HAP-1 (cell line): ENCODE data around the gene EPS8.
A peak's percentile ranks its signal among the peaks of the same experiment; 100 is the strongest.

Source experiments
- DNase-seq, 2 experiments: peaks; one replicate each; pipeline ENCODE4 v3.0.0-alpha.2; 2016 to 2020; ENCODE audit warnings: low spot score in 2 of 2
- H3K27me3 ChIP-seq: fragments of 250-450 bp; sonication (Bioruptor Pico); 2 replicates; pipeline ENCODE4 v1.5.1; 2020; ENCODE audit warnings: low read depth, mild to moderate bottlenecking, moderate library complexity
- H3K36me3 ChIP-seq: fragments of 250-450 bp; sonication (Bioruptor Pico); replicated peaks from 2 replicates; pipeline ENCODE4 v1.5.1; 2020; ENCODE audit warnings: mild to moderate bottlenecking
- H3K4me1 ChIP-seq: fragments of 250-450 bp; sonication (Bioruptor Pico); 2 replicates; pipeline ENCODE4 v1.5.1; 2020; ENCODE audit warnings: mild to moderate bottlenecking
- H3K4me3 ChIP-seq: fragments of 250-450 bp; sonication (Bioruptor Pico); 2 replicates; pipeline ENCODE4 v1.5.1; 2020; ENCODE audit warnings: mild to moderate bottlenecking, moderate library complexity
- H3K9me3 ChIP-seq: fragments of 250-450 bp; sonication (Bioruptor Pico); 2 replicates; pipeline ENCODE4 v1.5.1; 2020; ENCODE audit warnings: mild to moderate bottlenecking, moderate library complexity
- in situ Hi-C: fragments of 300-500 bp; cut with MboI; formaldehyde crosslinking; loops from 3 replicates; pipeline ENCODE4 v1.14.3; 2020; ENCODE audit warnings: low sequenced_read_pairs, inconsistent platforms, mixed read lengths

EPS8 gene

GRCh38 chr12:15815730-15816129 lies 26.5 kb upstream of the EPS8 start:
- DNase-seq: no peak
- H3K27me3 ChIP-seq: no peaks in the 10 kb centered on the region; the same call in 1 of the 2 replicates
- H3K36me3 ChIP-seq: no peaks in the 10 kb centered on the region
- no peaks in the 10 kb centered on the region for H3K4me1 ChIP-seq
- no peak overlapping the region for H3K4me3 ChIP-seq
- in situ Hi-C loops: no loop called here
- no peaks in the 10 kb centered on the region for H3K9me3 ChIP-seq

DNA sequence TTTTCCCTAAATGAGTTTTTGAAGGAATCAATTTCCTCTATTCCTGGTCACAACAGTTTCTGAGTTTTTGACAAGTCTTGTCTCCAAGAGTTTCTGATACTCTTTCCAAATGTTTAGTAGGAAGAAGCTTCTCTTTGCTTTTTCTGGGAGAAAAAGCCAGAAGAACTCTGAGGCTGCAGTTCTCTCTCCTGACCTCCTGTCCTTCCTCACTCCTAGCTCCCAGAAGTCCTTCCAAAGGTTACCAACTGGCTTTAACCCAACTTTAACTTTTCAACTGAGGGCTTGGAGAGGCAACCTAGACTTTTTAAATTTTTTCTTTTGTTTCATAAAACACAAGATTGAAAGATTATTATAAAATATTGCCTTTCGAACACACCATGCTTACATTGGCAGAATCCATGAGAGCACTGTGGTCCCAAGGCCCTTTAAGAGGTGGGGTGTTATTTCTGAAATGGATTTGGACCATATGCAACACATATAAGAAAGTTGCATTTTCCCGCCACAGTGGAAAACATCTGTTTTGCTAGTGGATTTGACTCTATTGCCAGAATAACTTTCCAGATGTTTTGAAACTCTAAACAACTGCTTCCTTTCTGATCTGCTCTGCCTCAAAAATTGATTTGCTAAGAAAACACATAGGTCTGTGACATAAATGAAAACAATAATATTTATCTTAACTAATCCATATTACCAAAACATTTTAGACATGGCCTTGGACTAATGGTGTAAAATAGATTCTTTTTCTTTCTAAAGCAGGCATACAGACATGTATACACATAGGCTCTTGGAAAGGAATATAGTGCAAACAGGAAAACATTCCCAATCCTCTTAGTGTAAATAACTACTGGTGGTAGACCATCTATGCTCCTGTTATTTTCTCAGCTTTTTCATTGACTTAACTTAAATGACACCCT lies 22.3 kb upstream of the EPS8 start:
- Histone ChIP-seq H3K27me3 (no peaks in the 10 kb centered on the region), H3K36me3 (no peaks in the 10 kb centered on the region), H3K9me3 (no peaks in the 10 kb centered on the region), H3K4me1 (no peaks in the 10 kb centered on the region), H3K4me3 (no peak overlapping the region)
- DNase-seq: no peak
- in situ Hi-C loops: no loop called here

GRCh38 chr12:15808652-15809051 lies 19.5 kb upstream of the EPS8 start:
- no peak overlapping the region for H3K4me3 ChIP-seq
- no peak for DNase-seq
- in situ Hi-C loops: no loop called here
- H3K4me1 ChIP-seq: no peaks in the 10 kb centered on the region
- H3K9me3 ChIP-seq: no peaks in the 10 kb centered on the region
- no peaks in the 10 kb centered on the region for H3K36me3 ChIP-seq
- H3K27me3 ChIP-seq: no peaks in the 10 kb centered on the region

GRCh38 chr12:15808250-15808649 lies 19.1 kb upstream of the EPS8 start:
- no peak overlapping the region for H3K4me3 ChIP-seq
- no peaks in the 10 kb centered on the region for H3K4me1 ChIP-seq
- in situ Hi-C loops: no loop called here
- no peak for DNase-seq
- no peaks in the 10 kb centered on the region for H3K36me3 ChIP-seq
- H3K27me3 ChIP-seq: no peaks in the 10 kb centered on the region
- no peaks in the 10 kb centered on the region for H3K9me3 ChIP-seq

DNA sequence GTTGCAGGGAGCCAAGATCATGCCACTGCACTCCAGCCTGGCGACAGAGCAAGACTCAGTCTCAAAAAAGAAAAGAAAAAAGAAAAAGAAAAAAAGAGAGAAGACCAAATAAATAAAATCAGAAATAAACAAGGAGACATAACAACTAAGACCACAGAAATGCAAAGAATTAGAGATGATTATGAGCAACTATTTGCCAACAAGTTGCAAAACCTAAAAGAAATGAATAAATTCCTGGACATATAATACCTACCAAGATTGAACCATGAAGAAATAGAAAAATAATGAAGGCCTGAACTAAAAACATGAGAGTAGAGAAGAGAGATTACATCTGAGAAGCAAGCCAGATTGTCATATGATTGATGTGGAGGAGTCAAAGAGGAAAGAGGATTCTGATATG lies 17.6 kb upstream of the EPS8 start:
- Histone ChIP-seq H3K4me1 (no peaks in the 10 kb centered on the region), H3K9me3 (no peaks in the 10 kb centered on the region), H3K4me3 (no peak overlapping the region), H3K27me3 (no peaks in the 10 kb centered on the region), H3K36me3 (no peaks in the 10 kb centered on the region)
- DNase-seq: no peak
- in situ Hi-C loops: no loop called here

DNA sequence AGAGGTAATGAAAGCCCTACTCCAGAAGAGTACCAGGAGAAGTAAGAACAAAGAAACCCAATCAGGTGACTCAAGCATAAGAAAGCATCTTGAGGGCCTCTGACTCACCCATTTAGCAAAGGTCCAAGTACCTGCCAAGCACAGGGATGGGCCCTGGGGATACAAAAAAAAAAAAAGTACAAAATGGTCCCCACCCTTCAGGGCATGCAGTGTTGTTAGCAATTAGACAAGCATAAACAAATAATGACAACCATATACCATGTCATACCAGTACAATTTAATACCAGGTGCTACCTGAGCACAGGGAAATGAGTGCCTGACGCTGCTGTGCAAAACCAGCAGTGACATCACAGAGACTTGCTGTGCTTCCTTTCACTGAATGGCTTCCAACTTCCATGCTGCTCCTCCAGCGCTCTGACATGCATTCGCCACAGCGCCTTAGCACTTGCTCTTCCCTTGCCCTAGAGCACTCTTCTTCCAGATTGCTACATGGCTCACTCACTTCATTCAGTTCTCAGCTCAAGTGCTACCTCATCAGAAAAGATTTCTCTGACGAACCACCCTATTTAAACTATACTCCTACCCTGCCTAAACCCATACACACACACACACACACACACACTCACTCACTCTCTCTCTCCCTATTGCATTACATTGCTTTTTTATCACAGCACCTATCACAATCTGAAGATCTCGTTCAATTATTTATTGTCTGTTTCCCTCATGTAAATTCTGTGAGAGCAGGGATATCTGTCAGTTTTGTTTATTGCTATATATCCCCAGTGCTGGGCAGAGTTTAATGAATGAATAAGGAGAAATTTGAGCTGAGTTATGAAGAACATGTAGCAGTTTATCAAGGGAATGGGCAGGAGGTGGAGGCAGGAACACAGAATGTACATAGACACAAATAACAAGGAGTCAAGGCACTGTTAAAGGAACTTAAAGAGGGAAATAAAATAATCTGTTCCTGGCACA lies 12.9 kb upstream of the EPS8 start:
- H3K4me1 ChIP-seq: no peaks in the 10 kb centered on the region
- no peak for DNase-seq
- in situ Hi-C loops: no loop called here
- H3K27me3 ChIP-seq: peaks cover 7% of the 10 kb centered on the region; the same call in 1 of the 2 replicates
- no peak overlapping the region for H3K4me3 ChIP-seq
- no peaks in the 10 kb centered on the region for H3K9me3 ChIP-seq
- H3K36me3 ChIP-seq: no peaks in the 10 kb centered on the region

- peaks cover 9% of the 10 kb centered on the region; the same call in 1 of the 2 replicates for H3K27me3 ChIP-seq
- no peaks in the 10 kb centered on the region for H3K36me3 ChIP-seq
- in situ Hi-C loops: no loop called here
- no peak overlapping the region for H3K4me3 ChIP-seq
- no peaks in the 10 kb centered on the region for H3K4me1 ChIP-seq
- DNase-seq: no peak
- no peaks in the 10 kb centered on the region for H3K9me3 ChIP-seq
These were observed 11.1 kb upstream of the EPS8 start for GRCh38 chr12:15800278-15800677.

- Histone ChIP-seq H3K9me3 (no peaks in the 10 kb centered on the region), H3K4me1 (no peaks in the 10 kb centered on the region), H3K36me3 (no peaks in the 10 kb centered on the region), H3K4me3 (no peak overlapping the region), H3K27me3 (peaks cover 11% of the 10 kb centered on the region)
- in situ Hi-C loops: no loop called here
- no peak for DNase-seq
These were observed 8.6 kb upstream of the EPS8 start for GRCh38 chr12:15797818-15798217.

DNA sequence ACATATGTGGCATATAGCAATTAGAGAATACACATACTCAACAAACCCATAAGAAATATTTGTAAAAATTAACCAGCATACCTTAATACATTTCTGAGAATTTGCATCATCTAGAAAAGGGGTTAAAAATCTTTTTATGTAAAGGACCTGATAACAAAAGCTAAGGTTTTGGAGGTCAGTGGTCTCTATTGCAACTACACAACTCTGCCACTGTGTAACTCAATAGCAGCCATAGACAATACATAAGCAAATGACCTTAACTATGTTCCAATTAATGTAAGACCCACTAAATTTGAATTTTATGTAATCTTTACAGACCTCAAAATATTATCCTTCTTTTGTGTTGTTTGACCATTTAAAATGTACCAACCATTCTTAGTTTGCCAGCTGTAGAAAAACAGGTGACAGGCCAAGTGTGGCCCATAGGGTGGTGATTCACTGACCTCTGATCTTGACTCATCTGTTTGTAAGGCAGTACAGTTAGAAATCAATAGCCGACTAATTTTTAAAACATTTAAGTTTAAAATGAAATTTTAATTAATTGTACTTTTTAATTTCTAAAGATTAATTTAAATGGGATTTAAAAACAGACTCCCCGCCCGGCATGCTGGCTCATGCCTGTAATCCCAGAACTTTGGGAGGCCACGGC lies 7.4 kb upstream of the EPS8 start:
- in situ Hi-C loops: no loop called here
- H3K36me3 ChIP-seq: no peaks in the 10 kb centered on the region
- no peak overlapping the region for H3K4me3 ChIP-seq
- no peaks in the 10 kb centered on the region for H3K4me1 ChIP-seq
- no peak for DNase-seq
- peaks cover 11% of the 10 kb centered on the region for H3K27me3 ChIP-seq
- H3K9me3 ChIP-seq: no peaks in the 10 kb centered on the region

DNA sequence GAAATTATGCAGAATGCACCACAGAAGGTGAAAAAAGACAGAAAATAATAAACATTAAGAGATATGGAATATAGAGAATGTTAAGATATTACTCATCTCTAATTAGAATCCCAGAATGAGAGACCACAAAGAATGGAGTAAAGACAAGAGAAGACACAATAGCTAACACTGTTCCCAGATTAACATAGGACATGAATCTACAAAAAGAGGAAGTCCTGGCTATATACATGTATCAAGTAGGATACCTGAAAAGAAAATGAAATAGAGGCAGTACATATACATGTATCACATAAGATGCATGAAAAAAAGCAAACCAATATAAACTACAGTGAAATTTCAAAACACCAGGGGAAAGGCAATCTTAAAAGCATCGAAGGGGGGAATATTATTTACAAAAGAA lies 5.6 kb upstream of the EPS8 start:
- Histone ChIP-seq H3K4me1 (peaks cover under 1% of the 10 kb centered on the region; the same call in 1 of the 2 replicates), H3K27me3 (peaks cover 11% of the 10 kb centered on the region), H3K36me3 (no peaks in the 10 kb centered on the region), H3K9me3 (no peaks in the 10 kb centered on the region), H3K4me3 (no peak overlapping the region)
- DNase-seq: no peak
- in situ Hi-C loops: no loop called here

GRCh38 chr12:15794196-15794595 lies 5.0 kb upstream of the EPS8 start:
- Histone ChIP-seq H3K27me3 (peaks cover 11% of the 10 kb centered on the region), H3K9me3 (no peaks in the 10 kb centered on the region), H3K4me3 (no peak overlapping the region), H3K4me1 (peaks cover 3% of the 10 kb centered on the region; the same call in 1 of the 2 replicates), H3K36me3 (no peaks in the 10 kb centered on the region)
- in situ Hi-C loops: no loop called here
- no peak for DNase-seq

- Histone ChIP-seq H3K27me3 (no peaks in the 10 kb centered on the region; the same call in 1 of the 2 replicates), H3K36me3 (no peaks in the 10 kb centered on the region), H3K4me1 (peaks cover 3% of the 10 kb centered on the region; the same call in 1 of the 2 replicates), H3K4me3 (peak overlapping the region; percentile 71), H3K9me3 (no peaks in the 10 kb centered on the region)
- in situ Hi-C loops: no loop called here
- DNase-seq: peak; percentile 27 to 61
These were observed 662 bp downstream of the EPS8 start for GRCh38 chr12:15788233-15789219.
